BLaER1 (cell line): Measurements from ENCODE around the gene IGSF10.
"Not testable (repeated sequence)": the region's sequence is repeated elsewhere in the genome, so short reads cannot be mapped to it uniquely, and the experiment has no call there.

Source experiments
- H3K27ac ChIP-seq: shearing (Covaris generic); formaldehyde crosslinking; 2 replicates; pipeline ENCODE4 v1.8.1; 2022
- H3K27me3 ChIP-seq: shearing (Covaris generic); formaldehyde crosslinking; 2 replicates; pipeline ENCODE4 v1.8.1; 2022
- H3K36me3 ChIP-seq: shearing (Covaris generic); formaldehyde crosslinking; 2 replicates; pipeline ENCODE4 v1.8.1; 2022
- H3K4me1 ChIP-seq: shearing (Covaris generic); formaldehyde crosslinking; 2 replicates; pipeline ENCODE4 v1.8.1; 2022
- H3K4me2 ChIP-seq: shearing (Covaris generic); formaldehyde crosslinking; 2 replicates; pipeline ENCODE4 v1.8.1; 2022
- H3K4me3 ChIP-seq: shearing (Covaris generic); formaldehyde crosslinking; 2 replicates; pipeline ENCODE4 v1.8.1; 2022
- H3K9ac ChIP-seq: shearing (Covaris generic); formaldehyde crosslinking; 2 replicates; pipeline ENCODE4 v1.8.1; 2022
- H3K9me3 ChIP-seq: shearing (Covaris generic); formaldehyde crosslinking; 2 replicates; pipeline ENCODE4 v1.8.1; 2022
- H4K20me1 ChIP-seq: shearing (Covaris generic); formaldehyde crosslinking; 2 replicates; pipeline ENCODE4 v1.8.1; 2022
- Cebpa-rat ChIP-seq: shearing (Covaris generic); IDR thresholded peaks from 2 replicates; pipeline ENCODE4 v1.8.1; 2022

Gene IGSF10

GRCh38 chr3:151491525-151491924 lies 30.7 kb upstream of the IGSF10 start:
- H3K27ac ChIP-seq: no peak overlapping the region
- H3K4me1 ChIP-seq: peaks cover 7% of the 10 kb centered on the region; the same call in 1 of the 2 replicates
- H4K20me1 ChIP-seq: no peaks in the 10 kb centered on the region
- no peak overlapping the region for H3K4me3 ChIP-seq
- no peak overlapping the region for H3K9ac ChIP-seq
- no peak for TF ChIP-seq Cebpa-rat
- H3K27me3 ChIP-seq: no peaks in the 10 kb centered on the region
- H3K4me2 ChIP-seq: no peak overlapping the region
- H3K36me3 ChIP-seq: no peaks in the 10 kb centered on the region
- peaks cover 6% of the 10 kb centered on the region; the same call in 1 of the 2 replicates for H3K9me3 ChIP-seq

- not testable (repeated sequence) for H3K36me3 ChIP-seq, H3K27ac ChIP-seq, H3K4me3 ChIP-seq, H3K9ac ChIP-seq, H3K4me1 ChIP-seq, H3K27me3 ChIP-seq, H4K20me1 ChIP-seq
- Histone ChIP-seq H3K4me2 (peak overlapping the region; percentile 36), H3K9me3 (peaks cover 20% of the 10 kb centered on the region)
Measured at GRCh38 chr3:151487833-151488232, 27.0 kb upstream of the IGSF10 start.

- no peak for TF ChIP-seq Cebpa-rat
- H4K20me1 ChIP-seq: no peaks in the 10 kb centered on the region
- H3K4me3 ChIP-seq: no peak overlapping the region
- H3K9me3 ChIP-seq: peaks cover 32% of the 10 kb centered on the region
- H3K9ac ChIP-seq: no peak overlapping the region
- H3K27ac ChIP-seq: no peak overlapping the region
- H3K4me2 ChIP-seq: no peak overlapping the region
- no peaks in the 10 kb centered on the region for H3K36me3 ChIP-seq
- no peaks in the 10 kb centered on the region for H3K27me3 ChIP-seq
- peaks cover 7% of the 10 kb centered on the region; the same call in 1 of the 2 replicates for H3K4me1 ChIP-seq
Measured at GRCh38 chr3:151483961-151484520, 23.2 kb upstream of the IGSF10 start.

- Histone ChIP-seq H3K9me3 (peaks cover 32% of the 10 kb centered on the region), H3K9ac (no peak overlapping the region), H3K27me3 (no peaks in the 10 kb centered on the region), H3K27ac (no peak overlapping the region), H3K4me2 (no peak overlapping the region), H3K36me3 (no peaks in the 10 kb centered on the region), H4K20me1 (no peaks in the 10 kb centered on the region), H3K4me3 (no peak overlapping the region), H3K4me1 (peaks cover 7% of the 10 kb centered on the region; the same call in 1 of the 2 replicates)
- no peak for TF ChIP-seq Cebpa-rat
Measured at GRCh38 chr3:151483488-151483887, 22.6 kb upstream of the IGSF10 start.

GRCh38 chr3:151480492-151480891 lies 19.6 kb upstream of the IGSF10 start:
- H3K4me2 ChIP-seq: no peak overlapping the region

GRCh38 chr3:151479452-151479851 lies 18.6 kb upstream of the IGSF10 start:
- Histone ChIP-seq H3K9ac (no peak overlapping the region), H3K36me3 (no peaks in the 10 kb centered on the region), H3K4me1 (peaks cover 15% of the 10 kb centered on the region), H3K27ac (no peak overlapping the region), H3K4me3 (no peak overlapping the region), H3K27me3 (no peaks in the 10 kb centered on the region), H3K9me3 (peaks cover 33% of the 10 kb centered on the region), H3K4me2 (no peak overlapping the region), H4K20me1 (no peaks in the 10 kb centered on the region)
- TF ChIP-seq Cebpa-rat: no peak

More at GRCh38 chr3:151480492-151480891, 19.6 kb upstream of the IGSF10 start:
- Histone ChIP-seq H3K4me3 (no peak overlapping the region), H4K20me1 (no peaks in the 10 kb centered on the region), H3K27ac (no peak overlapping the region), H3K9ac (no peak overlapping the region), H3K9me3 (peaks cover 37% of the 10 kb centered on the region), H3K27me3 (no peaks in the 10 kb centered on the region), H3K36me3 (no peaks in the 10 kb centered on the region), H3K4me1 (peaks cover 15% of the 10 kb centered on the region)
- TF ChIP-seq Cebpa-rat: no peak

- Histone ChIP-seq H3K4me1 (peaks cover 15% of the 10 kb centered on the region), H3K9ac (no peak overlapping the region), H4K20me1 (no peaks in the 10 kb centered on the region), H3K9me3 (peaks cover 23% of the 10 kb centered on the region), H3K4me2 (no peak overlapping the region), H3K27ac (no peak overlapping the region), H3K36me3 (no peaks in the 10 kb centered on the region), H3K27me3 (no peaks in the 10 kb centered on the region), H3K4me3 (no peak overlapping the region)
- TF ChIP-seq Cebpa-rat: no peak
Measured at GRCh38 chr3:151478335-151478697, 17.5 kb upstream of the IGSF10 start.

GRCh38 chr3:151477591-151478334 lies 16.9 kb upstream of the IGSF10 start:
- Histone ChIP-seq H3K4me1 (peaks cover 15% of the 10 kb centered on the region), H3K36me3 (no peaks in the 10 kb centered on the region), H3K9ac (no peak overlapping the region), H3K9me3 (peaks cover 22% of the 10 kb centered on the region), H3K4me2 (no peak overlapping the region), H3K27me3 (no peaks in the 10 kb centered on the region), H3K27ac (no peak overlapping the region), H4K20me1 (no peaks in the 10 kb centered on the region), H3K4me3 (no peak overlapping the region)
- no peak for TF ChIP-seq Cebpa-rat

GRCh38 chr3:151476344-151477018 lies 15.6 kb upstream of the IGSF10 start:
- H3K36me3 ChIP-seq: no peaks in the 10 kb centered on the region
- no peak overlapping the region for H3K9ac ChIP-seq
- peak overlapping the region; percentile 64 for H3K27ac ChIP-seq
- H3K9me3 ChIP-seq: peaks cover 9% of the 10 kb centered on the region
- no peak for TF ChIP-seq Cebpa-rat
- H3K4me2 ChIP-seq: peak overlapping the region; percentile 63
- no peaks in the 10 kb centered on the region for H4K20me1 ChIP-seq
- no peaks in the 10 kb centered on the region for H3K27me3 ChIP-seq
- H3K4me3 ChIP-seq: no peak overlapping the region
- H3K4me1 ChIP-seq: peaks cover 15% of the 10 kb centered on the region

- no peaks in the 10 kb centered on the region for H4K20me1 ChIP-seq
- no peaks in the 10 kb centered on the region for H3K36me3 ChIP-seq
- no peak overlapping the region for H3K4me3 ChIP-seq
- no peak overlapping the region for H3K9ac ChIP-seq
- no peaks in the 10 kb centered on the region for H3K27me3 ChIP-seq
- no peaks in the 10 kb centered on the region for H3K9me3 ChIP-seq
- no peak overlapping the region for H3K27ac ChIP-seq
- peaks cover 9% of the 10 kb centered on the region; the same call in 1 of the 2 replicates for H3K4me1 ChIP-seq
- H3K4me2 ChIP-seq: no peak overlapping the region
- TF ChIP-seq Cebpa-rat: no peak
Measured at GRCh38 chr3:151468284-151468917, 7.5 kb upstream of the IGSF10 start.
